ENCODE data around the gene ST8SIA5.

Gene ST8SIA5

DNA sequence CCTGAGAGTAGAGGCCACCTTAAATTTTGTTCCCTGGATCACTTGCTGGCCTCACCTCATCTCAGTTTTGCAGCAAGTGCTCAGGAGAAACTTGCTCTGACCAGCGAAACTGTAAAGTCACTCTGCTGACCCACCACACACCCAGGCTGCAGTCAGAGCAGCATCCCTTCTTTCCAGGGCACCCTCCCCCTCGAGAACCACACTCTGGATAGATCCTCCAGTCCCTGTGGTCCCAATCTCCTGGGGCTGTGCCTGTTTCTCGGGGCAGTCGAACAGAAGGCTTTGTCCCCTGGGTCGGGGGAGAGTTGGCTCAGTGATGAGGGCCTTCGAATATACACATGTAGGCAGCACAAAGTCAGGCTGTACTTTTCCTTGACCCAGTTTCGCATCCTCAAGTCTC, 18.4 kb downstream of the ST8SIA5 start:
- no peak for DNase-seq

DNA sequence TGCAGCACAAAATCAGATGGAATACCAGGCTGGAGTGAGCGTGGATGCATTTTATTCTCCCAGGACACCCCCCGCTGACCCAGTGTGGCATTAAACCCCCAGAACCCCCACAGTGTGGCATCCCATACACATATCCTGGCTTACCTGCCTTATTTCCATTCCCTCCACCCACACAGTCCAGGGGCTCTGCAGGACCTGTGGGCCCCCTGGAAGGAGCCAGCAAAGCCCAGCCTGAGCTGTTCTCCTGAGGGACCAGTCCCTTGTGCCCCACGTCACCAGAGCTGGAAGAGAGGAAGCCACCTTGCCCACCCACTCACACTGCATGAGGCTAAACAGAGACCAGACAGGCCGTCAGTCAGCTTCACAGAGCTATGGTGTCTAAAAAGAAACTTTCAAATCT, 20.1 kb downstream of the ST8SIA5 start:
- DNase-seq: no peak

DNA sequence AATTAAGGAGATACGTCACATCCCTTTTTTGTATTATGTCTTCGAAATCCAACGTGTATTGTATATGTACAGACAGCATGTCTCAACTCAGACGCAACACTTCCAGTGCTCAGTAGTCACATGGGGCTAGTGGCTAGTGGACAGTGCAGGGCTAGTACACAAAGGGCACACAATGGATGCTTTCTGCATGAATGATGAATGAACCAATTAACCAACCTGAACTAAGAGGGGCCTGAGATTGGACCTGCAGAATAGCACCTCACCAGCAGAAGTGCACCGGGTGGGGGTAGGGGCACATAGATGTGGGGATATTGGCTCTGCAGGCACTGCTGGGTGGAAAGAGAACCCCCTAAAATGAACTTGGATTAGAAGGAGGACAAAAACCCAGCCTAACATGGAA, 20.7 kb downstream of the ST8SIA5 start:
- DNase-seq: no peak

DNA sequence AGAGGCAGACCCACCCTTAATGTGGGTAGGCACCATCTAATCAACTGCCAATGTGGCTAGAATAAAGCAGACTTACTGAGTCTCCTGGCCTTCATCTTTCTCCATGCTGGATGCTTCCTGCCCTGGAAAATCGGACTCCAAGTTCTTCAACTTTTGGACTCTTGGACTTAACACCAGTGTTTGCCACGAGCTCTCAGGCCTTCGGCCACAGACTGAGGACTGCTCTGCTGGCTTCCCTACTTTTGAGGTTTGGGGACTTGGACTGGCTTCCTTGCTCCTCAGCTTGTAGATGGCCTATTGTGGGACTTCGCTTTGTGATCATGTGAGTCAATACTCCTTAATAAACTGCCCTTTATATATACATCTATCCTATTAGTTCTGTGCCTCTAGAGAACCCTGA, 21.9 kb downstream of the ST8SIA5 start:
- no peak for DNase-seq

DNA sequence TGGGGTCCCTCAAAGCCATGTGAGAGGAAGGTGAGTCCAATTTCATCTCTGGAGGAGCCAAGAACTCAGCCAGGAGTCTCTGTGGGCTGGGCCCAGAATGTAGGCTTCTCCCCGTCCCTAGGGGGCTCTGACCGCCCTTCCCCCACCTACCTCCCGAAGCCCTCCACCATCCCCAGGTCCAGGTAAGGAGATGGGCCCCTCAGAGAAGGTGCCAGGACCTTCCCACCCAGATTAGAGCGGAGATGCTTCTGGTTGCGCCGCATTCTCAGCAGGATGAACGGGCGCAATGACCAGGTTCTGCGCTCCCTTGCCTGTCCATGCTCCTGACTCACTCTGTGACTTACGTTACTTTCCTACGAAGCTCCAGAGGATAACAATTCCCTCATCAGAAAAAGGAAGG, 23.0 kb downstream of the ST8SIA5 start:
- DNase-seq: no peak

DNA sequence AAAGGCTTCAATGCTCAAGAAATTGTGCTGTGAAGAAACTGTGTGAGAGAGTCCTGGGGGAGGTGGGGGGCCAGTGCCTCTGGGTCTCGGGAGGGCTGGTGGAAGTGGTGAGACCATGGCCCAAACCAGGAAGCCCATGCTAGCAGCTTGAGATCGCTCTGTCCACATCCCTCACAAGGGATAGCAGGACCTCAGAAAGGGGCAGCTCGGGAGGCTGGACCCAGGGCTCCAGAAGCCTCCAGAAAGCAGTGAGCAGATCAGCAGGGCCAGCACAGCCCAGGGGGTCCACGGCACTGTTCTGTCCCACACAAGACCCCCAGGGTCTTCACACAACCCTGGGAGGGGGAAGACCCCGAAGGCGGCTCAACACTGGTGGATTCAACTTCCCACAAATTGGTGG, 24.1 kb downstream of the ST8SIA5 start:
- DNase-seq: no peak

DNA sequence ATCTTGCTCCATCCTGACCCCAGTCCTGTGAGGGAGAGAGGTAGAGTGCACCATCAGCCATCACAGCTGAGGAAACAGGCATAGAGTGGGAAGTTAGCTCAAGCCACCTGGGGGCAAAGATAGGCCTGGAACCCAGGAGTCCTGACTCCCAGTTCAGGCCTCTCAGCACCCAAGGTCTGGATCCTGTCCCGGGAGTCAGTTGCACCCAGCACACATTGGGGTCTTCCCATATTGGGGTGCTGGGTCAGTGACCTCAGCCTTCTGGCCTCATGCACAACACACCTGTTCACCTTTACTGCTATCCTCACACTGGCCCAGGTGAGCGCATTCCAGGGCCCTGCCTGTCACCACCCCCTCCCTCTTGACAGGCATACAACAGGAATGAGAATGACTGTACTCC, 24.7 kb downstream of the ST8SIA5 start:
- DNase-seq: no peak

DNA sequence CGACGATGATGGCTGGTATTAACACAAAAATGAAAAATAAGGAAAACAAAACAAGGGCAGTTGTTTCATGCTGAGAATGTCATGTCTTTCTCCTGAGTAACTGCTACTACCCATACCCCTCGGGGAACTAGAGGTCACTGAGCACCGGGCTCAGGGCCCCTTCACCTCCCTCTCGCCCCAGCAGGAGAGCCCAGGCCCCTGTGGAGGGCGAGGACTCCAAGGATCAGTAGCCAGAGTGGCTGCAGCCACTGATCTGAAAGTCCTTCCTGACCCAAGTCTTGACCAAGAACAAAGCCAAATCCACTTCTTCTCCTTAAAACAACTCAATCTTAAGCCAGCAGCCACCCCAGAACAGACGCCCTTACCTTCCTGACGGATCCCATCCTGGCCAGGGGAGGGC, 25.5 kb downstream of the ST8SIA5 start:
- no peak for DNase-seq

DNA sequence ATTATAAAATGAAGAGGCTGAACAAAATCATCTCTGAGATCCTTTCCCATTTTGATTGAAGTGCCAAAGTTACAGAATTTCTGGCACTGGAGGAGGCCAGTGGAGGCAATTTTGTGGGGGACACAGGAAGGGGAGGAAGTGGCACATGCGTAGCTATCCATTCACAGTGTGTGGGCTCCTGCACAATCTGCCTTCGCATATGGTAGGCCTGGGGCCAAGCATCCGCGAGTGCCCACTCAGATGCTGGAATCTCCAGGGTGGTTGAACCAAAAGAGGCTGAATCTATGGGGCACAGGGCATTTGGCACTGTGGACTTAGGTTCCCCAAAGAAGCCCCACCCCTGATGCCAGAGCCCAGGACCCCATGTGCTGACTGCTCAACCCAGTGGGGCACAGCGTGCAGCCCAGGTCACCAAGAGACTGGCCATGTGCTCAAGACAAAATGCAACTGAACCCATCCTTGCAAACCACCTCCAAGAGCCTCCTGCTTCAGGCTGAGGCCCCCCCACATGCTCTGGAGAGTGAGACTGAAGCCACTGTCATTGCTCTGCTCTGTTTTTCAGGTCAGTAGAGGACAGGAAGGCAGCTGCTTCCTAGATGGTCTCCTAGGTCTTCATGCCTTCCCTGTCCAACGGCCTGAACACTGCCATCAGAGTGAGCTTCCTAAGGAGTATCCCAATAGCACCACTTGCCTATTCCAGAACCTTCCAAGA, 28.5 kb downstream of the ST8SIA5 start:
- DNase-seq: no peak

DNA sequence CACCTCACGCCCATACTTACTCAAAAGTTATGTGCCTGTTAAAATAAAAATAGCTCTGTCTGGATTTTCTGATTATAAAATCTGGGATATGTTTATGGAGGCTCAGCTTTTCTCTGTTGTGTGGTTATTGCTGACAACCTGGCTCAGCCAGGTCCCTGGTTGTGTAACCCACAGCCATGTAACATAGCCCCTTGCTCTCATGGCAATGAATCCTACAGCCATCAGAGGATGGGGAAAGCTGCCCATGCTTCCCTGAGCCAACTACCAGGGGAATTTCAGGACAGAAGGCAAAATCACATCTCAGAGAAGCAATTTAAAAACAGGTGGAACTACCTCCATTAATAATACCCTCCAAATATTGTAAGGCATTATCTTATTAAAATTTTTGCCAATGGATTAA, 29.7 kb downstream of the ST8SIA5 start:
- no peak for DNase-seq

DNA sequence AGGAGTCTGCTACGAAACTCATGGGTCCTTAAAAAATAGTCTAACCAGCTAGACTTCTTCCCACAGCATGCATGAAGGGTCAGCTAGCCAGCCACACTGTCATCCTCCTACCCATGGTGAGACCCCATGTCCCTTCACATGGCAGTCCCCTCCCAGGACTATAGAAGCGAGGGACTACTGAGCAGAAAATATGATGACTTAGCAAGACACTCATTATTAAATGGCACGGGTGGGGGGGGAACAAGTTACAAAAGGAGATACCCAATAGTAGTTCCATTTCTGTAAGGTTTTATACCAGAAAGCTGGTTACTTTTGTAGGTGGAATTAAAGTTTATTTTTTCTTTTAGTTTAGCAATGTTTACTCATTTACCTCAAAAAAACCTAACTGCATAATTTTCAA, 31.5 kb downstream of the ST8SIA5 start:
- DNase-seq: no peak

DNA sequence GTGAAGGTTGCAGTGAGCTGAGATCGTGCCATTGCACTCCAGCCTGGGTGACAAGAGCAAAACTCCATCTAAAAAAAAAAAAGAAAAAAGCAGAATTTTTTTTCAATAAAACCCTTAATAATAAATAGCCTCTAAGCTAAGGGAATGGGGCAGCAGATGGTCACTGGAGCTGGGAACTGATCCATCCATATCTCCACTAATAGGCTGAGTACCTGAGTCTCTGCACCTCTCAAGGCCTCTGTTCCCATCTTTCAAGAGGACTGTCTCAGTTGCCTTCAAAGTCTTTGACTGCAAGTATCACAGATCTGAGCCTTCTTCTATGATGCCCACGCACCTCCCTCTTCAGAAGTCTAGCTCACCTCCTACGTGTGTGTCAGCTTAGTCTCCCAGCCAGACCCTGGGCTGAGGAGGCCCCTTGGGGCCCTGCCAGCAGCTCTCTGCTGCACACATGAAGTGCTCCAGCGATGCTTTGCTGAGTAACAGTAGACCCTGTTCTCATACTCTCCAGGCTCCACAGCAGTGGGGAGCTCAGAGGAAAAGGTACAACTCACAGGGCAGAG, 32.9 kb downstream of the ST8SIA5 start:
- no peak for DNase-seq

DNA sequence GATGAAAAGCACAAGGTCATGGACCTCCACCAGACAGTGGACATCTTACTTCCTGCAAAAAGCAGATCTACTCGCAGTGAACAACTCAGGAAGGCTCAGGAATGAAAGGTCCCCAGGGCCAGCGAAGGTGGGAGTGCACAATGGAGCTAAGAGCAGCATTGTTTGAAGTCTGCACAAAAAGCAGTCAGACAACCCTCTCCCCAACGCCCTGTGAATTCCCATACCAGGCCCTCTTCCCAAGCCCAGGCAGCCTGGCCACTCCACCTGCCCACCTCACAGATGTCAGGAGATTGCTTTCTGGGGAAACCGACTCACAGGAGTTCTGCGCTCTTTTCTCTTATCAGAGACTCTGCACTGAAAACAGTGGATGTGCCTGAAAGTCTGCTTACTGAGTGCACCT, 34.8 kb downstream of the ST8SIA5 start:
- DNase-seq: no peak

DNA sequence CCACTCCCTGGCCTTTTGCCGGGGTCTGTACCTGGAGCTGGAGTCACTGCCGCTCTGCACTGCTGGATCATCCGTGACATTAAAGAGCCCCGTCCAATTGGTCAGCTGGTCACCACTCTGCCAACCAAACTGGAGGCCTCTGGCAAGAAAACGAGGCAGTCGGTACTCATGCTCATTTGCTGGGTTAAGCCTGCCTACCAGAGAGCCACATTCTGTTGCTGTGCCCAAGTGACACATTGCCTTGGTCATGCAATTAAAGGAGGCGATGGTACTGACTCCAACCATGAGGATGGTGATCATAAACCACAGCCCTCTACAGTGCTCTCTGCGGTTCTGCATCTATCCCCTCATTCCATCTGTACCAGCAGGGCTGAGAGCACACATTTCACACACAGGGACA, 35.5 kb downstream of the ST8SIA5 start:
- no peak for DNase-seq

DNA sequence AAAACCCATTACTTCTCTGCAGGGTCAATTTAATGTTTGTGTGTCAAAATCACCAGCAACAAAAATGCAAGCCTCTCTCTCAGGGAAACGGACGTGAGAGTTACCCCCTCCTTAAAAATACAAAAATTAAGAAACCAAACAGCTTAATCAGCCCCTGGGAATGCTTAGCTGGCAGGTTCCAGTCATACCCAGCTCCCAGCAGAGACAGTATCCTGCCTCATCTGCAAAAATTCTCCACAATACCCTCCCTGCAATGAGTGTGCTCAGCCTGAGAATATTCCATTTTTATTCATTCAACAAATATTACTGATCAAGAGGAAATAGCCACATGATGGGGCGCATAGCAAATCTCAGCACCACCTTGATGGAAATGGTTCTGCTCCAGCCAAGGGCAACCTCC, 36.3 kb downstream of the ST8SIA5 start:
- DNase-seq: no peak

DNA sequence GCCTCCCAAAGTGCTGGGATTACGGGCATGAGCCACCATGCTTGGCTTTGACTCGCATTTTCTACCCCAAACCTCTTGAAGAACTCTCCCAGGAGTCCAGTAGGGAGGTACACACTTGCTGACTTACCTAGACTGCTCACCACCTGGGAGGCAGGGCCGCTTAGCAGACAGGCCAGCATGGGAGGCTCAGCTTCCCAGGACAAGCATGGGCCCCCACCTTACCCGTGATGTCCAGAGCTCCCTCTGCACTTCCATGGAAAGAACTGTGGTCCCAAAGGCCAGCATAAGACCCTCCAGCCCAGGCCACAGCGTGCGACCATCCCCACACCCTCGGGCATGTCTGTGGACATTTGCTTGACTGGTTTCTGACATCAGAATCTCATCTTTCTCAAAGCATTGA, 36.8 kb downstream of the ST8SIA5 start:
- no peak for DNase-seq

DNA sequence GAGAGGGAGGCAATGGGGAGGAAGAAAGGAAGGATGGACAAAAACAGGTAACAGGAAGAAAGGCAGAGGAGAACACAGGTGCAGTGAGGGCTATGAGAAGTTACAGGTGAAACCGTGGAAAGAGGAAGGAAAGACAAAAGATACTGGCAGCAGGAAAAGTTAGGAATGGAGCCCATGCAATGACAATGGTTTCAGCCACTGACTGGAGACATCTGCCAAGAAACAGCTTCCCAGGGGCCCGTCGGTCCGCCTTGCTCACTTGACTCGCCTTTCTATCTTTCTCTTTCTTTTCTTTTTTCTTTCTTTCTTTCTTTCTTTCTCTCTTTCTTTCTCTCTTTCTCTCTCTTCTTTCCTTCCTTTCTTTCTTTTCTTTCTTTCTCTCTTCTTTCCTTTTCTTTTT, 37.5 kb downstream of the ST8SIA5 start:
- DNase-seq: no peak

DNA sequence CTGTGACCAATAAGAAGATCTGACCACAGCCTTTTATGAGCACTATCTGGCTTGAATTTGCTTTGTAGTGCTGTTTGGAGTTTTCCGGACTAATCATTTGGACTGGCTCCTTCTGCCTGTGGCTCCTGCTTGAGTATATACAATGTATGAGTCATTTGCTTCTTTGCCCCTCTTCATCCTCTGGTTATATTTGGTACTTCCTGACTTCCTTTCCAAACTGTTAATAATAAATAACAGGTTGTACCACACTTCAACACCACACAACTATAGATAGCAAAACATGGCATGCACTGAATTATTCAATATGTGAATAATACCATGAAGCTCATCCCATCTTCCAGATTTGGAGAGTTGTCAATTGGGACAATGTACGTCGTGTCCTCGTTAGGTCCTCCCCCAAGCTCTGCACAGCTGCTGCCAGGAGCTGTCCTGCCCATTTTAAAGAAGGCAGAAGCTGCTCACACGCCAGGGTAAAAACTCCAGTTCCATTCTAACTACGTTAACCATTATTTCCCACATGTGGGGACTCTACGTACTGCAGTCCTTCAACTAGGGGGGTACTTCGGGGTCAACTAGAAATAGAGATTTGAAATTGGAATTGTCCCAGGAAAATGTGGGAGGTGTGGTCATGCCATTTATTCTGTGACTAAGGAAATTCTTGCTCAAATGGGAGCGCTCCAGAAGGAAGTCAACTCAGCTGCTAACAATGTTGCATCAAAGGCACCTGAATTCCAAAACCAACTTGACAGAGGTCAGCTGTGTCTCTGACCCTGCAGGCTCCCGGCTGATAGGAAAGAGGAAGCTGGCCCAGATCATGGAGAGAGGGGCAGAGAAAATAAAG, 38.1 kb downstream of the ST8SIA5 start:
- no peak for DNase-seq

DNA sequence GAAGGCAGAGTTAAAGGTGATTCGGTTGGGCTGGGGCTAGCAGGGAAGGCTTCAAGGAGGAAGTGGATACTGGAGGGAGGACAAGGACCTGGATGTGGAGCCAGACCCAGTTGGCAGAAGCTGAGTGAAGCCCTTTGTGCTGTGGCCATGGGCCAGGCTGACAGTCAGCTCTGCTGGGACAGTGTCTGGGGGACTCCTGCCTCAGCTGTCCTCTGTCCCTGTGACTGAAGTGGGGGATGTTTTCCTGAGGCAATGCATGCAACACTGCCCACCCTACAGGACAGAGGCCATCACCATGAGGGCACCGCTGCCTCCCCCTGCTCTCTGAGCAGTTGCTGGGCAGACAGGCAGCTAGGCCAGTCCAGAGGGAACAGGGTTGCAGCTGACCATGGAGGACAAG, 40.0 kb downstream of the ST8SIA5 start:
- no peak for DNase-seq

DNA sequence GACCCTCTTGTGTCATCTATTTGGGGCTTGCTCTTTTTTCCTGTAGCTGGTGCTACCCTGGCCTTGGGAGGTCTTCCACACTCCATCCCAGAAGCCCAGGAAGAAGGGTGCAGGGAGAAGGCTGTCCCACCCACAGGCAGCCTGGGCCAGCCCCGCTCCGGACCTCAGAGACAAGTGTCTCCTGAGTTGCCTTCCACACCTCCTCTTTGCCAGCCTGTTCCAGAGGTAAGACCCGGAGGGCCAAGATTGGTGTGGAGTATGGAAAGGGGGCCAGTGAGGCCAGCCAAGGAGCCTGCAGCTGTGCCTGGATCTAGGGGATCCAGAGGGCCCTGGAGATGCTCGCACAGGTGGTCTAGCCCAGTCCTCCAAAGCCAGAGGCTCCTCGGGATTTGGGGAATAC, 40.5 kb downstream of the ST8SIA5 start:
- DNase-seq: no peak

DNA sequence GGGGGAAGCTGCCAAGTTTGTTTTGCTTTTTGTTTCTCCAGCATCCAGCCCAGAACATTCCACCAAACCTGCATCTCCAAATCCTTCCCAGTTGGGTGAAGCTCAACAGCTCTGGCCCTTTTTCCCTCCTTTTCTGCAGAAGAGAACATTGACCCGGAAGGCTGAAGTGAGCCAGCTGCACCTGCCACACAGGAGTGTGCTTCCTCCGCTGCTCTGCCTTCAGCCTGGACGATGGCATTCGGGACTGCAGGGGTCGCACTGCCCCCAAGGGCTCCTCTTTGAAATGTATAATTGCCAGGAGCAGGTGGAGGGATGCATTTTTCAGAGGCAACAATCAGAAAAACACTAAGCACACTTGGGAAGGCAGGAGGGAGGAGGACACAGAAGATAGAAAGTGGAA, 41.8 kb downstream of the ST8SIA5 start:
- no peak for DNase-seq

DNA sequence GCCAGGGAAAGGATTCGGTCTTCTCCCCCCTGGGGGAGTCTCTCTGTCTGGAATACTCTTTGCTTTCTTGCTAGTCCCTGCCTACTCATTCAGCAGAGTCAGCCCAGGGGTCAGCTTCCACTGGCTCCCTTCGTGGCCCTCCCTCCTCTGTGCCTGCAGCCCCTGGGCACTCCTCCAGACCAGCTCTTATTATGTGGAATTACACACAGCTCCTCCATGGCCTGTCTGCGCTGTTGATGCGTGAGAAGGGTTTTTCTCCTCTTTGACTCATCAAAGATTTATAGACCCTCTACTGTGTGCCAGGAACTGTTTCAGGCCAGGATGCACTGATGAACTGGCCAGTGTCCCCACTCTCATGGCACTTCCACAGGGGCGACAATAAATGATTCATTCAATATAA, 44.4 kb downstream of the ST8SIA5 start:
- DNase-seq: no peak

DNA sequence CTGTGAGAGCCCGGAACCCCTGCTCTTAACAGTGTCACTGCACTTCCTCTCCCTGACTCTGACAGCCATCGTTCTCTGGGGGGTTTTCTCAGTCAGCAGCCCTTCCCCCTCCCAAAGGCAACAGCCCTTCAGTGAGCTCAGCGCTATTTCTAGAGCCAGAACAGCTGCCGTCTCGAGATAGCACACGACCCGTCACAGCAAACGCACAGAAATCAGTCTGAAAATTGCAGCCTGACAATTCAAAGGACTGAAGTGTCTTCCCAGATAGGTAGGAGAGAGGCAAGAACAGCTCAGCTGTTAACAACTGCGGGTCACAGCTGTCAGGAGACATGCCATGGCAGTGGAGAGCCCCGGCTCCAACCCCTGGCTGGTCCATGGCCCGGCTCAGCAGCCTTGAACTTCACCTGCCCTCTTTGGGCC, 45.4 kb downstream of the ST8SIA5 start:
- DNase-seq: no peak

DNA sequence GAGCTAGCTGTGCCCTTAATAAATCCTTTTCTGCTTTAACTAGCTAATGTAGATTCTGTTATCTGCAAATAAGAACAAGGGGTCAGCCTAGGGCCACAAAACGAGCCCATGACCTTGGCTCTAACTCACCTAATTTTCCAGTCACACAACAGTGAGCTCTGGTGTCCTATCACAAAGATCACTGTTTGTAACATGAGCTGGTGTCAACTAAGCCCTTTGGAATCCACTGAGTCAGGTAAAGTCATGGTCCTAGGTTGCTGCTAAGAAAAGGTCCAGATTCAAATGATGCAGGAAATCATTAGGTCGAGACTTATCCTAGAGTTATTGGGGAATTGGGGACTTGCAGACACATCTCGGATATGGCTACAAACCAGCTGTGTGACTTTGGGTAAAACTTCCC, 49.9 kb downstream of the ST8SIA5 start:
- DNase-seq: no peak

Data from MV-4-11 (cell line).